ENCODE data around the gene SH3GL3.

DNA sequence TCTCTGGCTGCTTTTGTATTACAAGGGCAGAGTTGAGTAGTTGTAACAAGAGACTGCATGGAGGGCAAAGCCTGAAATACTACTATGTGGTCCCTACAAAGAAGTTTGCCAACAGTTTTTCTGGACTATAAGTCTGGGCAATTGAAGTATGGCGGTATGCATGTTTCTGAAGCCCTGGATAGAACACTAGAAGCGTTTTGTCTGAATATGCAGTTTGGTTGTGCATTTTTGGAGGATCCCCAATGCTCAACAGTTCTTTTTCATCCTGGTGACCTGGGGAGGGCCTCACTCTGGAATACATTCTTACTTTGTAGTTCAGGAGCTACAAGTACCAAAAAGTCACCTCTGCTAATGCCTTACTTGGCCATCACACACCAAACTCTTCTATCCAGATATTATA lies 29.6 kb downstream of the SH3GL3 start:
- TF ChIP-seq POLR2AphosphoS5 (IDR thresholded peaks at IDR 0.05) (no peak), EP300 (IDR thresholded peaks at IDR 0.05) (no peak)
- TF ChIP-seq, protein P1, sequence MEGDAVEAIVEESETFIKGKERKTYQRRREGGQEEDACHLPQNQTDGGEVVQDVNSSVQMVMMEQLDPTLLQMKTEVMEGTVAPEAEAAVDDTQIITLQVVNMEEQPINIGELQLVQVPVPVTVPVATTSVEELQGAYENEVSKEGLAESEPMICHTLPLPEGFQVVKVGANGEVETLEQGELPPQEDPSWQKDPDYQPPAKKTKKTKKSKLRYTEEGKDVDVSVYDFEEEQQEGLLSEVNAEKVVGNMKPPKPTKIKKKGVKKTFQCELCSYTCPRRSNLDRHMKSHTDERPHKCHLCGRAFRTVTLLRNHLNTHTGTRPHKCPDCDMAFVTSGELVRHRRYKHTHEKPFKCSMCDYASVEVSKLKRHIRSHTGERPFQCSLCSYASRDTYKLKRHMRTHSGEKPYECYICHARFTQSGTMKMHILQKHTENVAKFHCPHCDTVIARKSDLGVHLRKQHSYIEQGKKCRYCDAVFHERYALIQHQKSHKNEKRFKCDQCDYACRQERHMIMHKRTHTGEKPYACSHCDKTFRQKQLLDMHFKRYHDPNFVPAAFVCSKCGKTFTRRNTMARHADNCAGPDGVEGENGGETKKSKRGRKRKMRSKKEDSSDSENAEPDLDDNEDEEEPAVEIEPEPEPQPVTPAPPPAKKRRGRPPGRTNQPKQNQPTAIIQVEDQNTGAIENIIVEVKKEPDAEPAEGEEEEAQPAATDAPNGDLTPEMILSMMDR (IDR thresholded peaks at IDR 0.05), result no peak
